Hepatocyte (in vitro differentiated cells): ENCODE measurements around the gene MAGEB17. TPM values are rescaled to one million over a fixed set of nuclear protein-coding genes. Genes with fewer than 3 reads are reported as not detected.
"Not testable (repeated sequence)": the region's sequence is repeated elsewhere in the genome, so short reads cannot be mapped to it uniquely, and the experiment has no call there.

ENCODE experiments used
- DNase-seq: peaks from one replicate; pipeline ENCODE4 v3.0.0-alpha.2; 2016; ENCODE audit warnings: low spot score
- H2AFZ ChIP-seq: fragments of 200-600 bp; sonication (generic); 2 replicates; pipeline ENCODE4 v1.6.0; 2016; ENCODE audit warnings: antibody characterized with exemption, mild to moderate bottlenecking
- H3K27ac ChIP-seq: fragments of 200-600 bp; sonication (generic); 2 replicates; pipeline ENCODE4 v1.5.1; 2016; ENCODE audit warnings: mild to moderate bottlenecking
- H3K27me3 ChIP-seq: fragments of 200-600 bp; sonication (generic); 2 replicates; pipeline ENCODE4 v1.6.1; 2016
- H3K36me3 ChIP-seq: fragments of 200-600 bp; sonication (generic); replicated peaks from 2 replicates; pipeline ENCODE4 v1.5.1; 2016; ENCODE audit warnings: low read depth; ENCODE audit not compliant: insufficient read depth
- H3K4me1 ChIP-seq: fragments of 200-600 bp; sonication (generic); 2 replicates; pipeline ENCODE4 v1.5.1; 2016; ENCODE audit warnings: mild to moderate bottlenecking, moderate library complexity; ENCODE audit not compliant: insufficient read depth
- H3K4me2 ChIP-seq: fragments of 200-600 bp; sonication (generic); 2 replicates; pipeline ENCODE4 v1.6.0; 2016
- H3K4me3 ChIP-seq: fragments of 200-600 bp; sonication (generic); 2 replicates; pipeline ENCODE4 v1.5.1; 2016; ENCODE audit warnings: mild to moderate bottlenecking
- H3K79me2 ChIP-seq: fragments of 200-600 bp; sonication (generic); 2 replicates; pipeline ENCODE4 v1.6.0; 2017; ENCODE audit warnings: mild to moderate bottlenecking
- H3K9me2 ChIP-seq: fragments of 200-600 bp; sonication (generic); replicated peaks from 2 replicates; pipeline ENCODE4 v1.6.0; 2017; ENCODE audit warnings: mild to moderate bottlenecking; ENCODE audit not compliant: insufficient read depth
- H3K9me3 ChIP-seq: fragments of 200-600 bp; sonication (generic); 2 replicates; pipeline ENCODE4 v1.5.1; 2016; ENCODE audit warnings: low read depth, mild to moderate bottlenecking
- H4K20me1 ChIP-seq: fragments of 200-600 bp; sonication (generic); 2 replicates; pipeline ENCODE4 v1.6.0; 2016; ENCODE audit warnings: mild to moderate bottlenecking; ENCODE audit not compliant: insufficient read depth, poor library complexity, severe bottlenecking
- EZH2 ChIP-seq: fragments of 200-600 bp; sonication (generic); IDR thresholded peaks from 2 replicates; pipeline ENCODE4 v1.6.1; 2016; ENCODE audit warnings: antibody characterized with exemption, mild to moderate bottlenecking, borderline replicate concordance
- EZH2phosphoT487 ChIP-seq: fragments of 200-600 bp; sonication (generic); IDR thresholded peaks from one replicate; pipeline ENCODE4 v1.6.1; 2018; ENCODE audit warnings: antibody characterized with exemption, mild to moderate bottlenecking, low read depth, moderate library complexity; ENCODE audit not compliant: unreplicated experiment, severe bottlenecking
- WGBS: methylation state at CpG from one replicate; pipeline ENCODE4 v1.1.6; 2016; ENCODE audit warnings: low lambda C conversion rate; ENCODE audit errors: missing lambda C conversion rate; 5-methylcytosine and 5-hydroxymethylcytosine counted together
- polyA plus RNA-seq: library from polyadenylated mRNA; unstranded; fragments of >200 nt; fragmentation: Nextera tagmentation; extraction: Ambion mirVana; gene quantifications from 2 replicates; pipeline ENCODE4 v1.2.1, GENCODE V29; 2016
- total RNA-seq: library from RNA; depleted of rRNA; stranded (reverse); fragments of >200 nt; gene quantifications from 2 replicates; pipeline ENCODE4 v1.2.3, GENCODE V29; 2014
- TF ChIP-seq, protein P1 (sequence below): fragments of 200-600 bp; sonication (generic); IDR thresholded peaks from 2 replicates; pipeline ENCODE4 v1.5.1; 2016; ENCODE audit warnings: antibody characterized with exemption, mild to moderate bottlenecking; ENCODE audit not compliant: poor library complexity

The MAGEB17 gene
- total and polyA plus RNA-seq, 2 experiments from 2014 or later = 0.20 TPM; not detected in 1

DNA sequence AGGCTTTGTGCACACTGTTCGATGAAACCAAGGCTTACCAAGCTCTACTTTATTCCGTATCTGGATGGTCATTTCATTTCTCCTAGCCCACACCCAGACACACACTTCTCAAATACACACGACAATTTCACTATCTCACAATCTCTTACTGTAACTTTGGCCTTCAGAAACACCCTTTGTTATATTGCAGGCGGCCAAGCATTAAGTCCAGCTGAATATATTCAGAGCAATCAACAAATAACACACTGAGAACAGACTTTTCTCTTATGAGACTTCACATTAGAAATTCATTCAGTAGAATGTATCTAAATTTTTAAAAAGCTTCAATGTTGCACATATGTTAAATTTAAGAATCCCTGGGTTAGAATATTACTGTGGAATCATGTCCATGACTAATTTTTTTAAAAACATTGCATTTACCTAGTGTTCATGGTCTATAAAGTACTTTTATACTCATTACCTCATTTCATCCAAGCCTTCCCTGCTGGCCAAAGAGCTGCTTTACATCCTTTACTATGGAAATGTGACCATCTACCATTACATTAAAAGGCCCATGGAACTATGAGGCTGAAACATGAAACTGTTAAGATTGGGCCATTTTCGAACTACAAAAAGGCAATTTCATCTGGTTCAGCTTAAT lies 10.5 kb upstream of the MAGEB17 start:
- no peak for DNase-seq
- no peak overlapping the region for H2AFZ ChIP-seq
- H3K27ac ChIP-seq = no peak overlapping the region
- H3K4me2 ChIP-seq = no peak overlapping the region
- H3K9me2 ChIP-seq = no peaks in the 10 kb centered on the region
- H3K27me3 ChIP-seq = no peaks in the 10 kb centered on the region
- TF ChIP-seq EZH2phosphoT487 (no peak), EZH2 (no peak)
- TF ChIP-seq, protein P1, sequence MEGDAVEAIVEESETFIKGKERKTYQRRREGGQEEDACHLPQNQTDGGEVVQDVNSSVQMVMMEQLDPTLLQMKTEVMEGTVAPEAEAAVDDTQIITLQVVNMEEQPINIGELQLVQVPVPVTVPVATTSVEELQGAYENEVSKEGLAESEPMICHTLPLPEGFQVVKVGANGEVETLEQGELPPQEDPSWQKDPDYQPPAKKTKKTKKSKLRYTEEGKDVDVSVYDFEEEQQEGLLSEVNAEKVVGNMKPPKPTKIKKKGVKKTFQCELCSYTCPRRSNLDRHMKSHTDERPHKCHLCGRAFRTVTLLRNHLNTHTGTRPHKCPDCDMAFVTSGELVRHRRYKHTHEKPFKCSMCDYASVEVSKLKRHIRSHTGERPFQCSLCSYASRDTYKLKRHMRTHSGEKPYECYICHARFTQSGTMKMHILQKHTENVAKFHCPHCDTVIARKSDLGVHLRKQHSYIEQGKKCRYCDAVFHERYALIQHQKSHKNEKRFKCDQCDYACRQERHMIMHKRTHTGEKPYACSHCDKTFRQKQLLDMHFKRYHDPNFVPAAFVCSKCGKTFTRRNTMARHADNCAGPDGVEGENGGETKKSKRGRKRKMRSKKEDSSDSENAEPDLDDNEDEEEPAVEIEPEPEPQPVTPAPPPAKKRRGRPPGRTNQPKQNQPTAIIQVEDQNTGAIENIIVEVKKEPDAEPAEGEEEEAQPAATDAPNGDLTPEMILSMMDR = no peak
- no peaks in the 10 kb centered on the region for H3K4me1 ChIP-seq
- H3K36me3 ChIP-seq = no peaks in the 10 kb centered on the region
- no peaks in the 10 kb centered on the region for H3K9me3 ChIP-seq
- H4K20me1 ChIP-seq = no peaks in the 10 kb centered on the region
- no peaks in the 10 kb centered on the region for H3K79me2 ChIP-seq
- 88% methylated on average over 5 of the region's 5 CpGs for WGBS
- no peak overlapping the region for H3K4me3 ChIP-seq

DNA sequence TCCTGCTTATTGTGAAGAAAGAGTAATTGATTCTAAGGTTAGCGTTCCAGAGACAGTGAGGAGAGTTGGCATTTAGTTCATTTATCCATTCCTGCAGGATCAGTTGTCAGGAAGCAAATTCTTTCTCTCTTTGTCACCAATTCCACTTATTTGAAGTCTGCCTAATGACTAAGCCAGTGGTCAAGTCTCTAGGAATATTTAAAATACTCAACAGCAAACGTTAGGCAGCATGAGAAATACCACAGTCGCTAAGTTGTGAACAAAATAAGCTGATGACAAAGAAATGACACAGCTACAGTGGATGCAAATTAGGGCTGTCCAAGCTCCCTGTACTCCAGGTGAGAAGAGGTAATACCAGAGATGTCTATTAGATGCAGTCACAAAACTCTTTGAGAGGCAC lies 6.6 kb upstream of the MAGEB17 start:
- 45% methylated on average over 3 of the region's 3 CpGs for WGBS

DNA sequence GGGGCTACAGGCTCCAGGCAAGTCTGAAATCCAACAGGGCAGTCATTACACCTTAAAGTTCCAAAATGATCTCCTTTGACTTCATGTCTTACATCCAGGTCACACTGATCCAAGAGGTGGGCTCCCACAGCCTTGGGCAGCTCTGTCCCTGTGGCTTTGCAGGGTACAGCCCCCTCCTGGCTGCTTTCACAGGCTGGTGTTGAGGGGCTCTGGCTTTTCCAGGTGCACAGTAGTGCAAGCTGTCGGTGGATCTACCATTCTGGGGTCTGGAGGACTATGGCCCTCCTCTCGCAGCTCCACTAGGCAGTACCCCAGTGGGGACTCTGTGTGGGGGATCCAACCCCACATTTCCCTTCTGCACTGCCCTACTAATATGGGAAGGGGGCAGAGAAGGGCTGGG lies 6.1 kb upstream of the MAGEB17 start:
- H3K4me2 ChIP-seq, H3K4me3 ChIP-seq: not testable (repeated sequence)
- WGBS = 92% methylated on average over 2 of the region's 2 CpGs

More for the DNA sequence above, 6.6 kb upstream of the MAGEB17 start:
- Histone ChIP-seq H3K36me3 (no peaks in the 10 kb centered on the region), H3K9me2 (no peaks in the 10 kb centered on the region), H4K20me1 (no peaks in the 10 kb centered on the region), H3K4me3 (no peak overlapping the region), H3K4me1 (no peaks in the 10 kb centered on the region), H3K27ac (no peak overlapping the region), H3K27me3 (no peaks in the 10 kb centered on the region), H3K4me2 (no peak overlapping the region), H3K9me3 (no peaks in the 10 kb centered on the region), H3K79me2 (no peaks in the 10 kb centered on the region), H2AFZ (no peak overlapping the region)
- no peak for TF ChIP-seq EZH2phosphoT487
- TF ChIP-seq, protein P1 = no peak
- TF ChIP-seq EZH2 = no peak
- DNase-seq = no peak

DNA sequence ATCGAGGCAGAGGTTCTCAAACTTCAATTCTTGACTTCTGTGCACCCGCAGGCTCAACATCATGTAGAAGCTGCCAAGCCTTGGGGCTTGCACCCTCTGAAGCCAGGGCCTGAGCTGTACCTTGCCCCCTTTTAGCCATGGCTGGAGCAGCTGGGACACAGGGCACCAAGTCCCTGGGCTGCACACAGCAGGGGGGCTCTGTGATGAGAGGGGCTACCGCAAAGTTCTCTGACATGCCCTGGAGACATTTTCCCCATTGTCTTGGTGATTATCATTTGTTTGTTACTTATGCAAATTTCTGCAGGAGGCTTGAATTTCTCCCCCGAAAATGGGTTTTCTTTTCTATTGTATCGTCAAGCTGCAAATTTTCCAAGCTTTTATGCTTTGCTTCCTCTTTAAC lies 4.9 kb upstream of the MAGEB17 start:
- no peaks in the 10 kb centered on the region for H3K4me1 ChIP-seq
- H3K4me3 ChIP-seq = no peak overlapping the region
- 87% methylated on average over 5 of the region's 5 CpGs for WGBS
- no peaks in the 10 kb centered on the region for H4K20me1 ChIP-seq
- H3K4me2 ChIP-seq = no peak overlapping the region
- DNase-seq = no peak
- H3K79me2 ChIP-seq = no peaks in the 10 kb centered on the region
- no peaks in the 10 kb centered on the region for H3K9me3 ChIP-seq
- H3K27ac ChIP-seq = no peak overlapping the region
- no peak for TF ChIP-seq EZH2
- TF ChIP-seq, protein P1 = no peak
- no peak for TF ChIP-seq EZH2phosphoT487
- H3K9me2 ChIP-seq = no peaks in the 10 kb centered on the region
- H2AFZ ChIP-seq = no peak overlapping the region
- H3K36me3 ChIP-seq = no peaks in the 10 kb centered on the region
- no peaks in the 10 kb centered on the region for H3K27me3 ChIP-seq

More for the DNA sequence above, 6.1 kb upstream of the MAGEB17 start:
- not testable (repeated sequence) for H3K27me3 ChIP-seq, H3K79me2 ChIP-seq, H2AFZ ChIP-seq, H3K36me3 ChIP-seq, DNase-seq, H3K27ac ChIP-seq, H3K4me1 ChIP-seq, H4K20me1 ChIP-seq, H3K9me3 ChIP-seq, H3K9me2 ChIP-seq
